HG03135 (cell line): Measurements from ENCODE around the gene TMEM129.

Source experiments
- ATAC-seq: cut with Tn5 transposase; IDR thresholded peaks from one replicate; pipeline ENCODE4 v1.9.1; 2021; ENCODE audit warnings: mild to moderate bottlenecking, moderate library complexity; ENCODE audit not compliant: unreplicated experiment

Gene TMEM129

DNA sequence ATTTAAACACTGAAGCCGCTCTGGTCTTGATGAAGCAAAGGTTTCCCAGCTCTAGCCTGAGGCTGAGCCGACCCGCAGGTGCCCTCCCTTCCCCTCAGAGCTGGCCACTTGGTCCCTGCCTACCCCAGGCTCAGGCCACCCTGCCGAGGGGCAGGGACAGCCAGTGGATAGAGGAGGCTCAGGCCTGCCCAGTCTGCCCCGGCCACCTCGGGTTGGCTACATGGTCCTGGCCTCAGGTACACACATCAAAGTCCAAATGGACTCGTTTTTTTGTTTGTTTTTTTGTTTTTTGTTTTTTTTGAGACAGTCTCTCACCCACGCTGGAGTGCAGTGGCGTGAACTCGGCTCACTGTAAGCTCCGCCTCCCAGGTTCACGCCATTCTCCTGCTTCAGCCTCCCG is 24.0 kb upstream of the TMEM129 start:
- ATAC-seq, result no peak

DNA sequence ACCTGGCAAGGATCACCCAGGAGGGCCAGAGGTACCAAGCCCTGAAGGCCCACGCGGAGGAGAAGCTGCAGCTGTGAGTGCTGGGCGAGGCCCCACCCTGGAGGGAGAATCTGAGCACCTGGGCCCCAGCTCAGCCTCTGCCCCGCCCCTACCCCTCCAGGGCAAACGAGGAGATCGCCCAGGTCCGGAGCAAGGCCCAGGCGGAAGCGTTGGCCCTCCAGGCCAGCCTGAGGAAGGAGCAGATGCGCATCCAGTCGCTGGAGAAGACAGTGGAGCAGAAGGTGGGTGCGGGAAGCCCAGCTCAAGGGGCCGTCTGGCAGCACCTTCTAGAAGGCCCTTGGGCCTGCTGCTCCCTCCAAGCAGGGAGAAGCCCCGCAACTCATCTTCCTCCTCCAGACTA is 23.4 kb upstream of the TMEM129 start:
- no peak for ATAC-seq

- ATAC-seq, result no peak
Observed at GRCh38 chr4:1743975-1744374, 22.9 kb upstream of the TMEM129 start.

DNA sequence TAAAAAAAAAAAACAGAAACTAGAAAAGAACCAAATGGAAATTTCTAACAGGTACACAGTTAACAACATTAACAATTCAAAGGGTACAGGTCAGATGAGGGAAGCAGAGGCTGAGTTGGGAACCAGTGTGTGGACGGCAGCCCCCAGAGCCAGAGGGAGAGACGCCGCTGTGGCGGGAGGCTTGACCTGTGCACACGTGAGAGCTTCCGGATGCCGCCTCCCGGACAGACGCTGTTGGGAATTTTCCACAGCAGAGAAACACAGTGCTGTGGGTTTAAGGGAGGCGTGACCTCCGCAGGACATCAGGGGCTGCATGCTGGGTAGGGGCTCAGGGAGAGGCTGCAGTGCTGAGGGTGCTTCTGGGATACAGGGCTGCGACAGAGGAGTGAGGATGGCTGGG is 22.4 kb upstream of the TMEM129 start:
- ATAC-seq, result no peak

DNA sequence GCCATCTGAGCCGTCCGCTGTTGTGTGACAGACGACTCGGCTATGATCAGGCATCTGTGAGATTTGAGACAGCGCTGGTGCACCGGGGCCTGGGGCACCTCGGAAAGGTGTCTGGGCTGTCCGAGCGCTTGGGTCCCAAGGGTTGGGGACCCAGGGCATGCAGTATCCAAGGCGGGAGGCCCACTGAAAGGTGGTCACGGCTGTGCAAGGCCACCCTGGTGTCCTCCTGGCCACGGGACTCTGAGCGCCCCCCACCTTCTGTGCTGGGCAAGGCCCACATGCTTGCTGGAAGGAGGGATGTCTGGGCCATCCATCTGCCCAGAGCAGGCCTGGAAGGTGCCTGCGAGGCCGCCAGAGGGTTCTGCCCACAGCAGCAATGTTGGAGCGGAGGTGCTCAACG is 20.1 kb upstream of the TMEM129 start:
- ATAC-seq, result no peak

GRCh38 chr4:1740021-1740545 is 19.0 kb upstream of the TMEM129 start:
- ATAC-seq, result no peak

DNA sequence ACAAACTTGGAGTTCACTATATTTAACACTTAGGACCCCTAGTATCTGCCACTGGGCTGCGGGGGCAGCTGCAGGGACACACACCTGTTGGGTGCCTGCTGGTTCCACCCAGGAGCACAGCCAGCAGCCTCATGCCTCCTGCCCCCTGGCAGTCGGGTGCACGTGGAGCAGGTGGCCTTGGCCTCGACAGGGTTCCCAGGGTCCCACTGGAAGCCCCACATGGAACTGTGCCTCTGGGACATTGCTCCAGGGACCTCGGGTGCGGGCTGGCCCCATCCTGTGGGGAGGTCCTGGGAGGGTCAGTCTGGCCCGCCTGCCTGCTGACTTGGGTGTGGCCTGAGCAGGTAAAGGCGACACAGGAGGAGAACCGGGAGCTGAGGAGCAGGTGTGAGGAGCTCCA is 18.2 kb upstream of the TMEM129 start:
- ATAC-seq, result no peak

GRCh38 chr4:1738410-1738809 is 17.3 kb upstream of the TMEM129 start:
- ATAC-seq, result no peak

GRCh38 chr4:1737666-1738065 is 16.5 kb upstream of the TMEM129 start:
- no peak for ATAC-seq

DNA sequence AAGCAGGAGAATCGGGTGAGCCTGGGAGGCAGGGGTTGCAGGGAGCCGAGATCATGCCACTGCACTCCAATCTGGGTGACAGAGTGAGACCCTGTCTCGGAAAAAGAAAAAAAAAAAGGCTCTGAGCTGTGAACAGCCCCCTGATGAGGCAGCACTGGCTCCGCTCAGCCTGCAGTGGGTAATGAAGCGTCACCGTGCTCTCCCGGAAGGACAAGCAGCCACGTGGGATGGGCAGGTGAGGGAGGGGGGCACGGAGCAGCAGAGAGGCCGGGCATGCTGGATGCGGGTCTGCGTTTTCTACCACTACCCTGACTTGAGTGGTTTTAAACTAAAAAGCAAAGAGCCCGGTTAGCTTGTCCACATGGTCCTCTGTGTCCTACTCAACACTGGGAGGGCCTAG is 15.7 kb upstream of the TMEM129 start:
- ATAC-seq, result no peak

DNA sequence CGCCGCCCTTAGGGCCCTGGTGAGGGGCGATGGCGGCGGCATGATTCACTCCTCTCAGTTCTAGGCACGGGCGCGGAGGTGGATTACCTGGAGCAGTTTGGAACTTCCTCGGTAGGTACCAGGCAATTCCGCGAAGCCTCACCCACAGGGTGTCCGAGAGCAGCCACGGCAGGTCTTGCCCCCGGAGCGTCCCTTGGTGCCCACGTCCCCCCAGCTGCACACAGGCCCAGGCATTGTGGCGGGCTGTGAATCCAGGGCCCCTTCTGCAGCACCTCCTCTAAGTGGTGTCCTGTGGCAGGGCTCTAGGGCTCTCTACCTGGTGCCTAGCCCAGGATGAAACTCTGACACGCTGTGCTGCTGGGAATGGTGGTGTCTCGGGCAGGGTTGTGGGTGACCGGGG is 14.1 kb upstream of the TMEM129 start:
- no peak for ATAC-seq

DNA sequence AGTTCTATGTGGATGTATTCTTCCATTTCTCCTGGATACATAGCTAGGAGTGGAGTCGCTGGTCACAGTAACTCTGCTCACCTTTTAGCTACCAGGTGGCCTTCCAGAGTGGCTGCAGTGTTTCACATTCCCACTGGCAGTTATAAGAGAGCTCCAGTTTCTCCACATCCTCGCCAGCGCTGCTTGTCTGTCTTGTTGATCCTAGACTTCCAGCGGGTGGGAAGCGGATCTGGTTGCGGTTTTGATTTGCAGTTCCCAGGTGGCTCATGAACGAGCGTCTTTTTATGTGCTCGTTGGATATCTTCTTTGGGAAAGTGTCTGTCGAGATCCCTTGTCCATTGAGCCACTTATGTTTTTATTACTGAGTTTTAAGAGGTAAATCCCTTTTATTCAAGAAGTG is 11.8 kb upstream of the TMEM129 start:
- ATAC-seq, result no peak

GRCh38 chr4:1731180-1731579 is 10.1 kb upstream of the TMEM129 start:
- ATAC-seq, result no peak

DNA sequence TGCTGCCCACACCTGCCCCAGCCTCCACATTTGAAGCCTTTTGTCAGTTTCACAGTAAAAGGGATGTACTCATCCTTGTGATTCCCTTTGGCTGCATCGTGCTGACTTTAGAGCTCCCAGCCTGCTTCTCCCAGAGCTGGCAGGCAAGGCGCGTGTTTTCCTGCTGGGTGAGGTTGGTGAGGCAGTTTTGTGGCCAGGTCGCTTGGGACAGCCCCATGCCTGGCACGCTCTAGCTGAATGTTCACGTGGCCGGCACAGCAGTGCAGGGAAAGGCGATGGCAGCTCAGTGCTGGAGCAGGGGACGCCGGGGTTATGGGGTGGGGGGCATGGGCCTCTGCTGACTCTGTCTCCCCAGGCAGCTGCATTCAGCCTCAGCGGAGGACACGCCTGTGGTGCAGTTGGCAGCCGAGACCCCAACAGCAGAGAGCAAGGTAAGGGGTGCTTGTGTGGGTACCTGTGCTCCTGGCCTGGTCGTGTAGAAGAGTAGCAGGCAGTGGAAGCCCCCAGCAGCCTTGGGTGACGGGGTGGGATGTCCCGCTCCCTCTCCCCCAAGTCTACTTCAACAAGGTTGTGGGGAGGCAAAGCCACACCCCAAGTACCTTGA is 9.5 kb upstream of the TMEM129 start:
- no peak for ATAC-seq

GRCh38 chr4:1728061-1728980 is 7.2 kb upstream of the TMEM129 start:
- no peak for ATAC-seq

- no peak for ATAC-seq
Observed at GRCh38 chr4:1727117-1728031, 6.3 kb upstream of the TMEM129 start.

DNA sequence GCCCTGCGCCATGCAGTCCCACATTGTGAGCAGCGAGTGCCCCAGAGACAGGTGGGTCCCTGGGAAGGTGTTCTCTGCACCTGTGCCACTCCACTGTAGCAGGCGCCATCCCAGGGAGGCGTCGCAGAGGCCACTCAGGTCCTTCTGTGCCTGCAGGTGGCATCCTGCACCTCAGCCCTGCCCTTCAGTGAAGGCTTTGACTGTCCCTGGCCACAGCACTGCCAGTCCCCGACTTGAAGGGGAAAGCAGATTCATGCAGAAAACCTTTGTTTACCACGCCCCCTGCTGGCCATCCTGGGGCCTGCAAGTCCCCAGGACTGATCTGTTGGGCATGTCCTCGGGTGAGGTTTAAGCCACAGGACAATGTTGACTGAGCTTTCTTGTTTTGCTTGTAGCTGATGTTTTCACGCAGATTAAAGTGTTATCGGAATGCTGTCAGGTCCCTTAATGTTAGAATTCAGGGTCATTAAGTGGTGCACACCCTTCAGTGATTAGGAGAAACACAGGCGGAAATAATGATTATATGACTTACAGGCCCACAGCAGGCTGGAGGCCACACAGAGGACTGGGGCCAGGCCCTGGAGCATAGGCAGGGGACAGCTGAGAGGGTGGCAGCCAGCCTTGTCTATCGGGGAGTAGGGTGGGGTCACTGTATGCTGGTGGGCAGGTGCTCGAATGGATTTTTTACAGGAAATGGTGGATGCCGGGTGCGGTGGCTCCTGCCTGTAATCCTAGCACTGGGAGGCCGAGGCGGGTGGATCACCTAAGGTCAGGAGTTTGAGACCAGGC is 5.2 kb upstream of the TMEM129 start:
- no peak for ATAC-seq

GRCh38 chr4:1725521-1725920 is 4.4 kb upstream of the TMEM129 start:
- ATAC-seq, result no peak

DNA sequence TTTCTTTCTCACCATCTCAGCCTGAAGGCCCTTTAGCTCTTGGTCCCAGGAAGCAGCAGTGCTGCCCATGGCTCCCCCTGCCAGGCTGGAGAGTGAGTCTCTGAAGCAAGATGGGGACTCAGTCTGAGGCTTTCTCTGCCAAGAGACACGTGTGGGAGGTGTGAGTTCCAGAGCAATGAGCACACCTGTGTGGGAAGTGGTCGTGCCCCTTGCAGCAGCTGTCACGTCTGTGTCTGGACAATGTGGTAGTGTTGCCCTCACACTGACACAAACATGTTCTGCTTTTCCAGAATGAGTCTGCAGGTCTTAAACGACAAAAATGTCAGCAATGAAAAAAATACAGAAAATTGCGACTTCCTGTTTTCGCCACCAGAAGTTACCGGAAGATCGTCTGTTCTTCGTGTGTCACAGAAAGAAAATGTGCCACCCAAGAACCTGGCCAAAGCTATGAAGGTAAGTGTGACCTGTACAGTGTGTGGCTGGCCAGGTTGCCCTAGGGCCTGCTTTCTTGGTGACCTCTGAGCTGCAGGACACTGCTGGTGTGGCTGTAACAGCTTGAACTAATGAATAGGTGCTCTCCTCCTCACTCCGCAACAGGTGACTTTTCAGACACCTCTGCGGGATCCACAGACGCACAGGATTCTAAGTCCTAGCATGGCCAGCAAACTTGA is 2.1 kb upstream of the TMEM129 start:
- no peak for ATAC-seq

DNA sequence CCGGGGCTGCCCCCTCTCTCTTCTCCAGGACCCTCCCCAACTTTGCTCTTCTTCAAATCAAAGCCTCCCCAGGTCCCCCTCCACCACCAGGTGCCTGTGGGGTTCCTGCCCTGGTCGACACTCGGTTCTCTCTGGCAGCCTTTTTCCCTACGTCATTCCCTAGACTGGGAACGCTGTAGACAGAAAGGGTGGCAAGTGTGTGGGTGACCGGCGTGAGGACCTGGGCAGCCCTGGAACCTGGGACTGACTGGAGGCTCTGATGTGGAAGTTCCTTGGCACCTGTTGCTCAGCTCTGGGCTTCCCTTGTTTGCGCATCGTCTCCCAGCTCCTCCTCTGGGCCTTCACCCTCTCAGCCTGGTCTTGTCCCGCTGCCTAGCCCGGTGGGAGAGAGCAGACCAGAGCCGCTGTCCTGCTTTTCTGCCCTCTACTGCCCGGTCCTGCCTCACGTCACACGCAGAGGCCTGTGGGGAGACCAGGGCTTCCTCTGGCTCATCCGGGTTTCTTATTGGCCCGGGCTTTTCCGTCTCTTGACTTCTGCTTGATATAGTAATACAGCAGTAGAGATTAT is 1.5 kb upstream of the TMEM129 start:
- ATAC-seq, result no peak
